ENCODE data around the gene FBXO5. TPM values are rescaled to one million over a fixed set of nuclear protein-coding genes. Genes with fewer than 3 reads are reported as not detected.
A peak's percentile ranks its signal among the peaks of the same experiment; 100 is the strongest.

The FBXO5 gene
- total and polyA plus RNA-seq, 9 of the 15 experiments (the other 6 are each of a cell fraction or from before 2014, with no cell fraction given), result 17.8 to 89.3 (median 62.9) TPM

GRCh38 chr6:153016846-153017245, 34.0 kb upstream of the FBXO5 start:
- Histone ChIP-seq H3K27ac (ENCODE audit: extremely low read depth, low read depth, low read length) (no peak overlapping the region), H3K4me3 (no peak overlapping the region), H3K9me3 (replicated peaks; ENCODE audit: control insufficient read depth, insufficient read depth, low read depth, low read length) (no peaks in the 10 kb centered on the region), H2AFZ (ENCODE audit: low read depth, low read length) (no peak overlapping the region), H3K9me1 (ENCODE audit: control insufficient read depth, insufficient read depth, low read length) (no peaks in the 10 kb centered on the region), H3K9ac (ENCODE audit: insufficient read depth in 1 of 2, low read depth in 2 of 2, low read length in 2 of 2) (no peak overlapping the region), H3K36me3 (ENCODE audit: control insufficient read depth, insufficient read depth, low read length) (no peaks in the 10 kb centered on the region), H3K27me3 (ENCODE audit: control insufficient read depth in 2 of 2, insufficient read depth in 2 of 2, low read length in 2 of 2) (peaks cover 0 to 7% of the 10 kb centered on the region in 2 experiments; a peak in 2 of 5 replicates), H3K79me2 (ENCODE audit: control insufficient read depth, insufficient read depth, low read length) (no peaks in the 10 kb centered on the region), H4K20me1 (replicated peaks; ENCODE audit: control insufficient read depth, insufficient read depth, low read length) (no peaks in the 10 kb centered on the region), H3K4me2 (ENCODE audit: insufficient read depth, low read length) (no peak overlapping the region), H3K4me1 (replicated peaks in 1 of 2; ENCODE audit: control insufficient read depth in 2 of 2, insufficient read depth in 2 of 2, low read length in 2 of 2) (peaks cover 0 to 4% of the 10 kb centered on the region in 2 experiments; a peak in 1 of 5 replicates)
- intact Hi-C loops (cut with micrococcal nuclease), result no loop called here
- ATAC-seq (peak; percentile 18; the same call in 2 of the 3 replicates), DNase-seq (ENCODE audit: extremely low read depth in 1 of 4, low spot score in 3 of 4) (no peak), FAIRE-seq (no peak)
- BruUV-seq (replicated peaks), result no TSS peak
- TF ChIP-seq SMAD3 (CRISPR knock-in tag; conservative IDR thresholded peaks at IDR 0.05) (no peak), ZNF318 (IDR thresholded peaks at IDR 0.05; ENCODE audit: borderline replicate concordance in 1 of 2, low read depth in 1 of 2) (no peak), ZNF347 (CRISPR knock-in tag; IDR thresholded peaks at IDR 0.05; ENCODE audit: low read depth) (no peak), CBFA2T3 (IDR thresholded peaks at IDR 0.05) (peak; percentile 38)
- ChIA-PET CTCF (ENCODE audit: low intra/inter-chr PET ratio) (no interaction called here), POLR2A (interaction anchor here (0.6 kb wide), 1 partner anchor 60 kb away, joined by 3 read pairs; no protein-coding TSS in a partner anchor)
- in situ Hi-C loops (cut with MboI), result no loop called here
- WGBS (ENCODE audit: insufficient coverage, low coverage, missing lambda C conversion rate), result 31% methylated on average over 3 of the region's 3 CpGs
